HCT116 (cell line): Measurements from ENCODE around the gene ARCN1. TPM values are rescaled to one million over a fixed set of nuclear protein-coding genes. Genes with fewer than 3 reads are reported as not detected.

Experiments used
- ATAC-seq: fragments of 200-7000 bp; cut with Tn5 transposase; 2 replicates; pipeline ENCODE4 v1.9.1; 2020; ENCODE audit warnings: mild to moderate bottlenecking, moderate library complexity
- BruUV-seq: library from RNA; stranded (reverse); fragments of 400-500 nt; replicated peaks from 2 replicates; lab custom pipeline; 2021; lab: Mats Ljungman, UMichigan
- CTCF ChIA-PET: fragments of 300-600 bp; sonication (Branson Sonifier 250); formaldehyde crosslinking; loops from one replicate; lab custom pipeline; 2021; ENCODE audit warnings: antibody characterized with exemption; lab: Charles Lee
- POLR2A ChIA-PET: fragments of 300-600, 350-600 bp; sonication (Branson Sonifier 250); formaldehyde crosslinking; loops from one replicate; lab custom pipeline; 2021; ENCODE audit warnings: antibody characterized with exemption; lab: Charles Lee
- RAD21 ChIA-PET, 2 experiments: fragments of 300-600 bp; sonication (Branson Sonifier 250); formaldehyde crosslinking; loops; one replicate each; lab custom pipeline; 2023; ENCODE audit warnings: low total read pairs in 2 of 2; ENCODE audit not compliant: uncharacterized antibody in 2 of 2, unreplicated experiment in 2 of 2, low non-redundant PET in 1 of 2; lab: Charles Lee
- DNase-seq: peaks from one replicate; pipeline ENCODE4 v3.0.0-alpha.2; 2010; ENCODE audit warnings: low read depth, low spot score
- H2AFZ ChIP-seq: fragments of 200-600 bp; shearing (Covaris generic), sonication (generic); 2 replicates; pipeline ENCODE4 v1.6.1; 2017; ENCODE audit warnings: low read depth, mixed run types, mixed read lengths, antibody characterized with exemption, low read length; ENCODE audit not compliant: poor library complexity, severe bottlenecking
- H3K27ac ChIP-seq: 2 replicates; pipeline ENCODE4 v1.5.1; 2012; ENCODE audit warnings: low read depth, low read length
- H3K27me3 ChIP-seq: fragments of 200-600 bp; sonication (generic); 2 replicates; pipeline ENCODE4 v1.6.1; 2016; ENCODE audit warnings: mixed run types, low read length, mixed read lengths; ENCODE audit not compliant: insufficient read depth
- H3K36me3 ChIP-seq, 2 experiments: fragments of 200-500 bp in 1 of 2; fragments of 200-600 bp in 1 of 2; sonication (Bioruptor generic) in 1 of 2; sonication (generic) in 1 of 2; 2 replicates each; pipeline versions ENCODE4 v1.5.1 to v1.6.1; 2014 to 2016; ENCODE audit warnings: low read length in 2 of 2, inconsistent platforms in 1 of 2, mixed read lengths in 1 of 2, mixed run types in 1 of 2; ENCODE audit not compliant: insufficient read depth in 2 of 2, control insufficient read depth in 1 of 2
- H3K4me1 ChIP-seq, 2 experiments: fragments of 200-600 bp in 1 of 2; sonication (generic) in 1 of 2; 2 replicates each; pipeline versions ENCODE4 v1.5.1 to v1.6.1; 2012 to 2017; ENCODE audit warnings: low read length in 2 of 2, inconsistent platforms in 1 of 2, mild to moderate bottlenecking in 1 of 2, mixed read lengths in 1 of 2, mixed run types in 1 of 2, moderate library complexity in 1 of 2; ENCODE audit not compliant: insufficient read depth in 2 of 2, control insufficient read depth in 1 of 2
- H3K4me2 ChIP-seq: fragments of 200-600 bp; sonication (generic); 2 replicates; pipeline ENCODE4 v1.6.1; 2017; ENCODE audit warnings: mixed run types, low read length, mixed read lengths
- H3K4me3 ChIP-seq, 2 experiments: fragments of 200-600 bp in 1 of 2; sonication (generic) in 1 of 2; replicated peaks in 1 of 2; 2 replicates each; pipeline ENCODE4 v1.5.1; 2011 to 2016; ENCODE audit warnings: low read length in 2 of 2, control low read depth in 1 of 2, low read depth in 1 of 2, mild to moderate bottlenecking in 1 of 2, mixed read lengths in 1 of 2, mixed run types in 1 of 2
- H3K79me2 ChIP-seq: fragments of 200-600 bp; sonication (generic); 2 replicates; pipeline ENCODE4 v1.6.1; 2017; ENCODE audit warnings: mild to moderate bottlenecking, mixed run types, low read length, moderate library complexity, mixed read lengths; ENCODE audit not compliant: insufficient read depth
- H3K9ac ChIP-seq: fragments of 200-600 bp; sonication (generic); 2 replicates; pipeline ENCODE4 v1.6.1; 2016; ENCODE audit warnings: low read length, mixed read lengths
- H3K9me2 ChIP-seq: fragments of 200-600 bp; sonication (generic), shearing (Covaris generic); 2 replicates; pipeline ENCODE4 v1.6.1; 2017; ENCODE audit warnings: mixed run types, mild to moderate bottlenecking, moderate library complexity; ENCODE audit not compliant: insufficient read depth
- H3K9me3 ChIP-seq, 2 experiments: fragments of 200-500 bp in 1 of 2; fragments of 200-600 bp in 1 of 2; sonication (Bioruptor generic) in 1 of 2; sonication (generic) in 1 of 2; 2 replicates each; pipeline ENCODE4 v1.6.1; 2014 to 2017; ENCODE audit warnings: low read length in 2 of 2, mixed read lengths in 2 of 2, inconsistent platforms in 1 of 2, low read depth in 1 of 2, mild to moderate bottlenecking in 1 of 2, mixed run types in 1 of 2, moderate library complexity in 1 of 2; ENCODE audit not compliant: control insufficient read depth in 1 of 2, insufficient read depth in 1 of 2
- H4K20me1 ChIP-seq: fragments of 200-600 bp; sonication (generic), shearing (Covaris generic); 2 replicates; pipeline ENCODE4 v1.6.1; 2017; ENCODE audit warnings: mixed run types, mild to moderate bottlenecking, moderate library complexity; ENCODE audit not compliant: insufficient read depth
- CEBPB ChIP-seq: IDR thresholded peaks from 2 replicates; pipeline ENCODE4 v1.6.1; 2012; ENCODE audit warnings: low read depth
- EGR1 ChIP-seq: IDR thresholded peaks from 2 replicates; pipeline ENCODE4 v1.6.1; 2012; ENCODE audit warnings: low read depth
- EZH2 ChIP-seq: fragments of 200-600 bp; sonication (generic); IDR thresholded peaks from 2 replicates; pipeline ENCODE4 v1.6.1; 2017; ENCODE audit warnings: antibody characterized with exemption, mixed run types
- FOSL1 ChIP-seq: IDR thresholded peaks from 2 replicates; pipeline ENCODE4 v1.6.1; 2012; ENCODE audit warnings: low read depth
- JUND ChIP-seq: IDR thresholded peaks from 2 replicates; pipeline ENCODE4 v1.6.1; 2012
- POLR2AphosphoS5 ChIP-seq: IDR thresholded peaks from 2 replicates; pipeline ENCODE4 v1.6.1; 2011; ENCODE audit warnings: mild to moderate bottlenecking, low read depth, low read length, moderate library complexity
- SP1 ChIP-seq: IDR thresholded peaks from 2 replicates; pipeline ENCODE4 v1.6.1; 2012; ENCODE audit warnings: low read depth
- intact Hi-C: fragments of 100-400 bp; cut with micrococcal nuclease; formaldehyde crosslinking; loops from 2 replicates; pipeline ENCODE4 v1.10.0; 2022
- total RNA-seq: library from RNA; stranded (reverse); gene quantifications from one replicate; pipeline ENCODE4 v1.2.1, GENCODE V29; 2021; ENCODE audit not compliant: unreplicated experiment
- TF ChIP-seq, protein P1 (sequence below), 3 experiments: fragments of 200-600 bp in 1 of 3; sonication (generic) in 1 of 3; IDR thresholded peaks in 2 of 3; conservative IDR thresholded peaks in 1 of 3; 2 replicates each; pipeline ENCODE4 v1.5.1; 2012 to 2017; ENCODE audit warnings: low read depth in 2 of 3, low read length in 2 of 3, antibody characterized with exemption in 1 of 3, borderline replicate concordance in 1 of 3, control low read depth in 1 of 3, mild to moderate bottlenecking in 1 of 3, mixed read lengths in 1 of 3, mixed run types in 1 of 3, moderate library complexity in 1 of 3; ENCODE audit not compliant: insufficient read depth in 1 of 3

The ARCN1 gene
- total RNA-seq, 1 experiment from 2014 or later = 147 TPM

DNA sequence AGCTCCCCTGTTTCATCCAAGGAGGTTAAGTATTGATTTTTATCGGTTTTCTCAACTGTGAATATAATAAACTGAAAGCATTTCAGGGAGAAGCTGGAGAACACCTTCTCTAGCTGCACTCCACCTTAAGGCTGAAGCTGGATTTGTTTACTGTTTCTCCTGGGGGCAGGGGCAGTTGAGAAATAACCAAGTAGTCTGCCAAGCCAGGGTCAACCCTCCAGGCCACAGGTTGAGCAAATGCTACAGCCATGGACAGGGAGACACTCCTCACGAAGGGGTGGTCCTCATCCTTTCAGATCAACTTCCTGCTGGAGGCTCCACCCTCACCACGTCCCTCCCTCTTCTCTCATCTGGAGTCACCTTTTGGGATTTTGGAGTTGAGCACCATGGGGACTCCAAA lies 45.1 kb upstream of the ARCN1 start, which contains the start of gene TTC36:
TSS of gene TTC36 (plus strand) at position 366 of the 400 bp plus-strand sequence. CDS start at position 387, 21 bp downstream.
- CTCF ChIA-PET = no interaction called here
- H3K4me2 ChIP-seq = no peak within 1 kb of the TSS
- no peak within 1 kb of the TSS for H3K9ac ChIP-seq
- no peaks in the 10 kb centered on the region for H3K9me3 ChIP-seq
- ATAC-seq (no peak), DNase-seq (no peak)
- POLR2A ChIA-PET = interaction anchor here (0.6 kb wide), 1 partner anchor 45 kb away, joined by 4 read pairs; the partner anchor contains the start of gene ARCN1
- intact Hi-C loops = no loop called here
- TF ChIP-seq CEBPB = no peak
- TF ChIP-seq POLR2AphosphoS5 = 0 out of 2 replicates have a peak, but pooled peaks have one; percentile 7
- BruUV-seq = no TSS peak
- H3K36me3 ChIP-seq = peaks cover 0 to 15% of the 10 kb centered on the region in 2 experiments; a peak in 3 of 4 replicates
- no peak within 1 kb of the TSS for H2AFZ ChIP-seq
- H3K4me3 ChIP-seq = no peak within 1 kb of the TSS
- H3K9me2 ChIP-seq = no peaks in the 10 kb centered on the region
- H4K20me1 ChIP-seq = no peaks in the 10 kb centered on the region
- H3K27ac ChIP-seq = no peak within 1 kb of the TSS
- H3K27me3 ChIP-seq = no peaks in the 10 kb centered on the region
- H3K4me1 ChIP-seq = peaks cover 11 to 22% of the 10 kb centered on the region in 2 experiments
- H3K79me2 ChIP-seq = no peaks in the 10 kb centered on the region
- RAD21 ChIA-PET = no interaction called here

DNA sequence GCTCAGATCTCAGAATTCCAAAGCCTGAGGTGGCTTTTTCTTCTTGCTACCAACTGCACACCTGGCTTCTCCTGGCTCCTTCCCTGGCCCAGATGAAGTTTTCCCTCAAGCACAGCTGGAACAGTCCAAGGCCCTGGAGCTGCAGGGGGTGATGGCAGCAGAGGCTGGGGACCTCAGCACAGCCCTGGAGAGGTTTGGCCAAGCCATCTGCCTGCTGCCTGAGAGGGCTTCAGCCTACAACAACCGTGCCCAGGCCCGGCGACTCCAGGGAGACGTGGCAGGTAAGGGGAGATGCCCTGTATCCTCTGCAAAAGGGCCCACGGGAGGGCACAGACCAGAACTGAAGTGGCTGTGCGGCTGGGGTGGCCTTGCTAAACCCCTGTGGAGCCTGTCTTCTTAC lies 43.7 kb upstream of the ARCN1 start:
- H3K4me1 ChIP-seq = peaks cover 13 to 24% of the 10 kb centered on the region in 2 experiments
- no peaks in the 10 kb centered on the region for H3K9me2 ChIP-seq
- H4K20me1 ChIP-seq = no peaks in the 10 kb centered on the region
- no TSS peak for BruUV-seq
- no peak overlapping the region for H3K4me3 ChIP-seq
- ChIA-PET POLR2A (no interaction called here), RAD21 (no interaction called here), CTCF (no interaction called here)
- ATAC-seq (no peak), DNase-seq (no peak)
- no peak overlapping the region for H3K27ac ChIP-seq
- H3K36me3 ChIP-seq = peaks cover 0 to 6% of the 10 kb centered on the region in 2 experiments; a peak in 3 of 4 replicates
- intact Hi-C loops = no loop called here
- no peaks in the 10 kb centered on the region for H3K27me3 ChIP-seq
- H3K9me3 ChIP-seq = no peaks in the 10 kb centered on the region
- H2AFZ ChIP-seq = no peak overlapping the region
- H3K9ac ChIP-seq = no peak overlapping the region
- no peak overlapping the region for H3K4me2 ChIP-seq
- no peaks in the 10 kb centered on the region for H3K79me2 ChIP-seq
- no peak for TF ChIP-seq CEBPB
- TF ChIP-seq, protein P1, sequence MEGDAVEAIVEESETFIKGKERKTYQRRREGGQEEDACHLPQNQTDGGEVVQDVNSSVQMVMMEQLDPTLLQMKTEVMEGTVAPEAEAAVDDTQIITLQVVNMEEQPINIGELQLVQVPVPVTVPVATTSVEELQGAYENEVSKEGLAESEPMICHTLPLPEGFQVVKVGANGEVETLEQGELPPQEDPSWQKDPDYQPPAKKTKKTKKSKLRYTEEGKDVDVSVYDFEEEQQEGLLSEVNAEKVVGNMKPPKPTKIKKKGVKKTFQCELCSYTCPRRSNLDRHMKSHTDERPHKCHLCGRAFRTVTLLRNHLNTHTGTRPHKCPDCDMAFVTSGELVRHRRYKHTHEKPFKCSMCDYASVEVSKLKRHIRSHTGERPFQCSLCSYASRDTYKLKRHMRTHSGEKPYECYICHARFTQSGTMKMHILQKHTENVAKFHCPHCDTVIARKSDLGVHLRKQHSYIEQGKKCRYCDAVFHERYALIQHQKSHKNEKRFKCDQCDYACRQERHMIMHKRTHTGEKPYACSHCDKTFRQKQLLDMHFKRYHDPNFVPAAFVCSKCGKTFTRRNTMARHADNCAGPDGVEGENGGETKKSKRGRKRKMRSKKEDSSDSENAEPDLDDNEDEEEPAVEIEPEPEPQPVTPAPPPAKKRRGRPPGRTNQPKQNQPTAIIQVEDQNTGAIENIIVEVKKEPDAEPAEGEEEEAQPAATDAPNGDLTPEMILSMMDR (IDR thresholded peaks at IDR 0.05 in 2 of 3, conservative IDR thresholded peaks at IDR 0.05 in 1 of 3; ENCODE audit: borderline replicate concordance in 1 of 3, insufficient read depth in 1 of 3, low read depth in 2 of 3, low read length in 2 of 3) = no peak
- TF ChIP-seq JUND = no peak
- TF ChIP-seq EZH2 = no peak
- no peak for TF ChIP-seq FOSL1
- TF ChIP-seq SP1 = no peak
- TF ChIP-seq EGR1 = no peak
